ENCODE data around the gene PPHLN1.

The PPHLN1 gene

DNA sequence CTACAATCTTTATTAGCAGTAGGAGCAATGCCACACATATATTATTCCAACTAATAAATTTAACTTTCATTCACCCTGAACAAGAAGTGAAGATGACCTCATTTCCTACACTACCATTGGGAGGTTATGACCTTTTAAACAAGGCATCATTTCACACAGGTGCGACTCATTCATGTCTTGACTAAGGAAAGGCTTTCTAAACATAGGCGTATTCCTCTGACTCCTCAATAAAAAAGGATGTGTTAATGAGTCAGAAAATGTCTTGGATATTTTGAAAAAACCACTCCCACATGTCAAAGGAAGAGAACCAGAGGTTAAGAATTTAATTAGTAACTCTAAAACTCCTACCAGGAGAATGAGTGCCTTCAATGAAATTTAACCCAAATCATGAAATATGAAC, 148.4 kb downstream of the PPHLN1 start:
- in situ Hi-C loops (cut with MboI; ENCODE audit: low sequenced_read_pairs): no loop called here

DNA sequence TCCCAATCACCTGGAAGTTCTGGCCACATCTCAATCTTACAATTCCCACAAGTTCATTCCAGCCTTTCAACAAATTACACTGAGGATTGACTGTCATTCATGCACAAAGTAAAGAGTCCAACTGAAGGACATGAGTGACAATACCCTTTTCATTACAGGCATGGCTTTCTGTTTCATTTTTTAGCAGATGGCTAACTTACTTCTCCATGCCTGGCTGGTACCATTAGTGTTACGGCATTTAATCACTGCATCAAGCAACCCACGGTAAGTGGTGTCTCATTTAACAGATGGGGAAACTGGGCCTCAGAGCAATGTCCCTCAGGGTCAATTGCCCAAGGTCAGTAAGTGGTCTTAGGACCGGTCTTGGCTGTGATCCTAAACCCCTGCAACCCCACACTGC, 149.1 kb downstream of the PPHLN1 start:
- in situ Hi-C loops (cut with MboI; ENCODE audit: low sequenced_read_pairs): no loop called here

DNA sequence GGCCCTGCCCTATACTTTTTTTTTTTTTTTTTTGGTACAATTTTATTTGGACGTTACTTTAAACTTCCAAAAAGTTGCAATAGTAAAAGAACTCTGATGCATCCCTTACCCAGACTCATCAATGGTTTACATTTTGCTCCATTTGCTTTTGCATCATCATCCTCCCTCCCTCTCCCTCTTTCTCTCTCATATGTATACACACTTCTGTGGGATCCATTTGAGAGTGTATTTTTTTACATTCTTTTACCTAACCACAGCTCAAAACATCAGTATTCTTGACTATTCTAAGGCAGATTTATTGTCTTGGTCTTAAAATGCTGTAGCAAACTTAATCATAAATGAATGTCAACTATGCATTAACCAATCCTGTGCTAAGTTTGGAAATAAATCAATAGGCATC, 152.0 kb downstream of the PPHLN1 start:
- in situ Hi-C loops (cut with MboI; ENCODE audit: low sequenced_read_pairs): no loop called here

DNA sequence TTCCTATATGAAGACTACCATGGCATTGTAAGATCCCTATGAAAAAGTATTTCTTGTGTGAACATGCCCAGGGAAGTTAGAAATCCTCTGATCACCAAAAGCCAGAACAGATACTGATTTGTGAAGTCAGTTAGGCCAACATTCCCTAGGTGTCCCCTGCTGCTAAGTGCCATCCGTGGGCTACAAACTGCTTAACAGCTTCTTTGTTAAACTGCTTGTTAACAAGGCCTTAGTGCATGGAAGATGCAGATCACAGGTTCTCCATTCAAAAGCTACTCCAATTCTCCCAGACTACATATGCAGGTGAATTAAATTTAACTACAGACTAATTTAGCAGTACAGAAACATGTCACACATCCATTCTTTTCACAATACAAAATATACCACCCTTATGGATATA, 155.4 kb downstream of the PPHLN1 start:
- in situ Hi-C loops (cut with MboI; ENCODE audit: low sequenced_read_pairs): no loop called here

DNA sequence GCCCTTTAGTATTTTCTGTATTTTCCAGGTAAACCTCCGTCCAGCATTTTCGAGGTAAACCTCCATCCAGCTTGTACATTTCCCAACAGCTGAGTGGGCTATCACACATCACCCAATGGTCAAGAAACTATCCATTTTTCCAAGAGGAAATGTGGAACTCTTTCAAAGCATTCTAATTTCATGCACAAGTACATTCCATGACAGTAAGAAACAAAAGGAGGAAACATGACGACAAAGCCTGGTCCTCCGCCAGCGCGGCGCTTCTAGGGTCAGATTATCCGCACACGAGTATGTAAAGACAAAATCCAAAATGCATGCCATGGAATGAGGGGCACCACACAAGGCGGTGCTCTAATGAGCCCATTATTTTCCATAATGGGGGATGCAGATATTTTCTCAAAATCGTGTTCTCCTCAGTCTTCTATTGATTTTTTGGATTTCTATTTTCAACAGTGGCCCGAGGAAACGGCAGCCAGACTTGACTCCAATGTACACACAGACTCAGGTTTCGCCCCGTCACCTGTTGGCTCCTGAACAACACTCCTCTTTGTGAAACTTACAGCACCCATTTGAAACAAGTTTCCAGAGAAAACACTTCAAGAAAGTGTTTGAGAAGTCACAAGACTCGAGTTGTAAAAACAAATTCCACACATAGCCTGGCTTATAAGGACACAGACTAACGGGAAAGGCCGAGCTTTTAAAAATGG, 156.2 kb downstream of the PPHLN1 start:
- in situ Hi-C loops (cut with MboI; ENCODE audit: low sequenced_read_pairs): no loop called here

DNA sequence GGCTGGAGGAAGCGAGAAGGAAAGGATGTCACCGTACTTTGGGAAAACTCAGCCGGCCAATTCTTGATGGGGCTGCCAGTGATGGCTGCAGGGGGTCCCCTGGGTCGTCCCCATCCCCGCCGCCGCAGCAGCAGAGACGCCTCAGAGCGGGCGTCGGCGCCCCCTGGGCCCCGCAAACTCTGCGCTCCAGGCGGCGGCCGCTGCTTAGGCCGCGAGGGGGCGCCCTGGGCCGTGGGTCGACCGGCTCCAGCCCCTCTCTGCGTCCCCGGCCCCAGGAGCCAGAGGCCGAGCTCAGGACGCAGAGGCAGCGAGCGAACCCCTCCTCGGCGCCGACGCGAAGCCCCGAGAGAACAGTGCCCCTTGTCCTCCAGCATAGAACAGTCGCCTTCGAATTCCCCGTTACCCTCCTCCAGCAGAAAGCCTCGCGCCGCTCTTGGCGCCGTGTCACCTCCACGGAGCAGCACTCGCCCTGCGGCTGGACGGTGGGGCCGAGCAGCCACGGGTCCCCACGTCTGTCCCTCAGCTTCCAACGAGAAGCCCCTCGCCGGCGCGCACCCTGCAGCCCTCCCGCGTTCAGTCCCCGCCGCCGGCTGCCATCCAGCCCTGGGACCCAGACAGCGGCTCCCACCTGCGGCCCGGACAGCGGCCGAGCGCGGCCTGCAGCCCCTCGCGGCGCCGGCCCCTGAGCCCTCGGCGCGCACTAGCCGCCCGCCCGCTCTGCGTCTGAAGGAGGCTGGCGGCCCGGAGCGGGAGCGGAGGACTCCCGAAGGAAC, 157.0 kb downstream of the PPHLN1 start:
- in situ Hi-C loops (cut with MboI; ENCODE audit: low sequenced_read_pairs): no loop called here

DNA sequence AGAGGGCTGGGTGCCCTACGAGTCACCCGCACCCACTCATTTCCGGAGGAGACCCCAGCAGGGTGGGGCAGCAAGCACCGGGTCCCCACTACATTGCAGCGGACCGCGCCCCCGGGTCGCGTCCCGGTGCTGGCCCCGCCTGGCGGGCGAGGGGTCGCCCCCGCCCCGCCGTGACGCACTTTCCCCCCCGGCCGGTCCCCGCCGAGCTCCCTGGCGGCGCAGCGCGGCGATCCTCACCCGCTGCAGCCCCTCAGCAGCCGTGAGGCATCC, 157.5 kb downstream of the PPHLN1 start:
- in situ Hi-C loops (cut with MboI; ENCODE audit: low sequenced_read_pairs): no loop called here

DNA sequence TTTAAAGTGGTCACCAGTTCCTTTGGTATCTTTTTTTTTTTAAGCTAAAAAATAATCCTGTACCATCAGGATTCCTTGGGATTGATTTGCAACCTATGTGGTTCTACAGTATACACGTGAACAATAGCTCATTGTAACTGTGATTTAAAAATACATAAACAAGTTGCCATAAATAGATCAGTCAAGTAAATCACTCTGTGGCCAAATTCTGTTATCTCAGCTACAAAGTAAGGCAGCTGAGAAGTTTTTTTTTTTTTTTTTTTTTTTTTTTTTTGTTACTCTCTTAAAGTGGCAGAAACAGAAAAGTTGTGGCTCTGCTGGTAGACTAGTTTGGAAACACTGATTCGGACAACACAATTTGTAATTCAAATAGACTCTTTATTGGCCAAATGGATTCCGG, 159.0 kb downstream of the PPHLN1 start:
- in situ Hi-C loops (cut with MboI; ENCODE audit: low sequenced_read_pairs): no loop called here

DNA sequence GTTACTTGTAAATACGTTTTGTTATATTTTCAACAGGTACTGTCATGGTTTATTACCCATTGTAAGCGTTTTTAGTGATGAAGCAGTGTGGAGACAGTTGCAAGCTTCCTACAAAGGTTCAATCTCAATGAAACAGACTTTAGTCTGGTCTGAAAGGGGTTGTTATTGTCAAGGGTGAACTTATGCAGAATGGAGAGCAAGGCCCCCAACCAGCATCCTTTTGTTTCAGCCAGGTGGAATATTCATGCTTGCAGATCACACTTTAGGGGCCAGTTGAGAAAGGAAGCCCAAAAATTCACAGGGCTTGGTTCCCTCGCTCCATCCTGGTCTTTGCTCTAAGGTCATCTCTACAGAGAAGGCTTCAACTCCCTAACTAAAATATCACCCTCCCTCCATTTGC, 159.9 kb downstream of the PPHLN1 start:
- in situ Hi-C loops (cut with MboI; ENCODE audit: low sequenced_read_pairs): no loop called here

DNA sequence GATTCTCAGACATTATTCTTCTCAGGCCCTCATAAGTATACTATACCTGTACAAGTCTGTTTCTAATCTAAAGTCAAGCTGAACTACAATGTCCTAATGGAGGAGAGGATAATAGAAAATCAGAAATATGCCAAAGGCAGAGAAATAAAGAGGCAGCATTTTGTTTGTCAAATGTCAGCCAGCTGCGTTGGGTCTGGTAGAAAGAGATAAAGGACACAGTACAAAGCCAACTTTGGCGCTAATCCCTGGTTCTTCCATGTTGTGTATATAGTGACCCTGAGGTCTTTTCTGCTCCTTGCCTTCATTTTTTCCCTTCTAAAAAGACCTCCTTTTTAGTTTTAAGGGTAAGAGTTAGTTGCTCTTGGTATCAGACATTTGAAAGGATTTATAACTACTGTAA, 160.4 kb downstream of the PPHLN1 start:
- in situ Hi-C loops (cut with MboI; ENCODE audit: low sequenced_read_pairs): no loop called here

DNA sequence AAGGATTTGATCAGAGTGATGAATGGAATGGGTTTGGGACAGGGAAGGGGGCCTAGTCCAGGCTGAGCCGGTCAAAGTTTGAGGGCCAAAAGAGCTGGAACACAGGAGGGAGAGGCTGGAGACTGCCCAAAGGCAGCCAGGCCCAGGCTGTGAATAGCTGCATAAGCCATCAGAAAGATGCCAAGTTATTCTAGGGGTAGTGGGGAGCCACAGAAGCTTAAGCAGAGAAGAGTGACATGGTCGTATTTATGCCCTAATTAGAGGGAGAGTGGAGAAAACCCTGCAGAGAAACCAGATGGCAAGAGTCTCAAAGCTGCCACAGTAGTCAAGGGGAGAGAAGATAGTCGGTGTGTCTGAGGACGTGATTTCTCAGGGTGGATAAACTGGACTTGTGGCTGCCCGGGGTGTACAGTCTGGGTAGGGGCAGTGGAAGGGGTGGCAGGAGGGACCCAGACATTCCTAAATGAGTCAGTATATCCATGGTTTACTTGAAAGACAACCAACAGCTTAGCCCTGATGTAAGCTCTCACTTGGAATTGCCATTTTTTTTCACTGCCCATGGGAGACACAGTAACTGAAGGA, 164.4 kb downstream of the PPHLN1 start:
- in situ Hi-C loops (cut with MboI; ENCODE audit: low sequenced_read_pairs): no loop called here

All from HL-60/S4 treated with retinoic acid at 250 ng/mL for 4 days and 3 days (cell line).